ENCODE data around the gene SPECC1L.

DNA sequence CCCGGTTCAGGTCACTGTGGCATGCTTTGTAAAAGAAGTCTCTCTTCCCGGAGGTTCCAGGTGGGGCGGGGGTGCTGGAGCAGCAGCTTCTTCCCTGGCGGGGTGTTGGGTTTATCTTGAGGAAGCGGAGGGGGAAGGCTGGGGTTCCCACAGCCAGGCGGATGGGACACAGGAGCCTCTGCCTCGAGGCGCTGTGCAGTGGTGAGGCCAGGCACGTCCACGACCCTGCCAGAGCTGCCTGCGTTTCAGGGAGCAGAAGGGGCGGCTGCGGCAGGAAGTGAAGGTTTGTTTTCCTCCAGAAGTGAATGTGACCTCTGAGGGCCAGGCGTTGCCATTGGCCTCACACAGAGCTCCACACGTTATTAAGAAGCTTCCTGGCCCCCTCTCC lies 136.6 kb downstream of the SPECC1L start:
- TF ChIP-seq YY1 (IDR thresholded peaks at IDR 0.05; ENCODE audit: low read depth) (no peak), TCF12 (IDR thresholded peaks at IDR 0.05; ENCODE audit: low read depth) (no peak), TAF1 (IDR thresholded peaks at IDR 0.05; ENCODE audit: low read depth) (no peak), CEBPB (IDR thresholded peaks at IDR 0.05) (no peak), EGR1 (IDR thresholded peaks at IDR 0.05) (no peak), RAD21 (IDR thresholded peaks at IDR 0.05; ENCODE audit: low read depth) (no peak), CREB1 (IDR thresholded peaks at IDR 0.05; ENCODE audit: low read depth) (no peak), FOXM1 (IDR thresholded peaks at IDR 0.05; ENCODE audit: borderline replicate concordance, low read depth) (no peak), NFIC (IDR thresholded peaks at IDR 0.05) (no peak), TEAD4 (IDR thresholded peaks at IDR 0.05) (no peak), ZBTB7A (IDR thresholded peaks at IDR 0.05; ENCODE audit: low read depth) (no peak)
- TF ChIP-seq, protein P1, sequence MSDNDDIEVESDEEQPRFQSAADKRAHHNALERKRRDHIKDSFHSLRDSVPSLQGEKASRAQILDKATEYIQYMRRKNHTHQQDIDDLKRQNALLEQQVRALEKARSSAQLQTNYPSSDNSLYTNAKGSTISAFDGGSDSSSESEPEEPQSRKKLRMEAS (IDR thresholded peaks at IDR 0.05): no peak
- TF ChIP-seq, protein P2, sequence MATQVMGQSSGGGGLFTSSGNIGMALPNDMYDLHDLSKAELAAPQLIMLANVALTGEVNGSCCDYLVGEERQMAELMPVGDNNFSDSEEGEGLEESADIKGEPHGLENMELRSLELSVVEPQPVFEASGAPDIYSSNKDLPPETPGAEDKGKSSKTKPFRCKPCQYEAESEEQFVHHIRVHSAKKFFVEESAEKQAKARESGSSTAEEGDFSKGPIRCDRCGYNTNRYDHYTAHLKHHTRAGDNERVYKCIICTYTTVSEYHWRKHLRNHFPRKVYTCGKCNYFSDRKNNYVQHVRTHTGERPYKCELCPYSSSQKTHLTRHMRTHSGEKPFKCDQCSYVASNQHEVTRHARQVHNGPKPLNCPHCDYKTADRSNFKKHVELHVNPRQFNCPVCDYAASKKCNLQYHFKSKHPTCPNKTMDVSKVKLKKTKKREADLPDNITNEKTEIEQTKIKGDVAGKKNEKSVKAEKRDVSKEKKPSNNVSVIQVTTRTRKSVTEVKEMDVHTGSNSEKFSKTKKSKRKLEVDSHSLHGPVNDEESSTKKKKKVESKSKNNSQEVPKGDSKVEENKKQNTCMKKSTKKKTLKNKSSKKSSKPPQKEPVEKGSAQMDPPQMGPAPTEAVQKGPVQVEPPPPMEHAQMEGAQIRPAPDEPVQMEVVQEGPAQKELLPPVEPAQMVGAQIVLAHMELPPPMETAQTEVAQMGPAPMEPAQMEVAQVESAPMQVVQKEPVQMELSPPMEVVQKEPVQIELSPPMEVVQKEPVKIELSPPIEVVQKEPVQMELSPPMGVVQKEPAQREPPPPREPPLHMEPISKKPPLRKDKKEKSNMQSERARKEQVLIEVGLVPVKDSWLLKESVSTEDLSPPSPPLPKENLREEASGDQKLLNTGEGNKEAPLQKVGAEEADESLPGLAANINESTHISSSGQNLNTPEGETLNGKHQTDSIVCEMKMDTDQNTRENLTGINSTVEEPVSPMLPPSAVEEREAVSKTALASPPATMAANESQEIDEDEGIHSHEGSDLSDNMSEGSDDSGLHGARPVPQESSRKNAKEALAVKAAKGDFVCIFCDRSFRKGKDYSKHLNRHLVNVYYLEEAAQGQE (IDR thresholded peaks at IDR 0.05; ENCODE audit: low read depth): no peak
- TF ChIP-seq, protein P3, sequence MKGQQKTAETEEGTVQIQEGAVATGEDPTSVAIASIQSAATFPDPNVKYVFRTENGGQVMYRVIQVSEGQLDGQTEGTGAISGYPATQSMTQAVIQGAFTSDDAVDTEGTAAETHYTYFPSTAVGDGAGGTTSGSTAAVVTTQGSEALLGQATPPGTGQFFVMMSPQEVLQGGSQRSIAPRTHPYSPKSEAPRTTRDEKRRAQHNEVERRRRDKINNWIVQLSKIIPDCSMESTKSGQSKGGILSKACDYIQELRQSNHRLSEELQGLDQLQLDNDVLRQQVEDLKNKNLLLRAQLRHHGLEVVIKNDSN (IDR thresholded peaks at IDR 0.05): no peak
